GM23248 (cell line): Measurements from ENCODE around the gene CMYA5.

Experiments
- EZH2 ChIP-seq: fragments of 200-600 bp; sonication (generic); IDR thresholded peaks from 2 replicates; pipeline ENCODE4 v1.6.1; 2018; ENCODE audit warnings: antibody characterized with exemption, mild to moderate bottlenecking; ENCODE audit not compliant: insufficient read depth, poor library complexity, severe bottlenecking
- EZH2phosphoT487 ChIP-seq: fragments of 200-600 bp; sonication (generic); IDR thresholded peaks from 2 replicates; pipeline ENCODE4 v1.6.1; 2018; ENCODE audit warnings: antibody characterized with exemption, moderate library complexity, mild to moderate bottlenecking, low read depth; ENCODE audit not compliant: insufficient read depth

DNA sequence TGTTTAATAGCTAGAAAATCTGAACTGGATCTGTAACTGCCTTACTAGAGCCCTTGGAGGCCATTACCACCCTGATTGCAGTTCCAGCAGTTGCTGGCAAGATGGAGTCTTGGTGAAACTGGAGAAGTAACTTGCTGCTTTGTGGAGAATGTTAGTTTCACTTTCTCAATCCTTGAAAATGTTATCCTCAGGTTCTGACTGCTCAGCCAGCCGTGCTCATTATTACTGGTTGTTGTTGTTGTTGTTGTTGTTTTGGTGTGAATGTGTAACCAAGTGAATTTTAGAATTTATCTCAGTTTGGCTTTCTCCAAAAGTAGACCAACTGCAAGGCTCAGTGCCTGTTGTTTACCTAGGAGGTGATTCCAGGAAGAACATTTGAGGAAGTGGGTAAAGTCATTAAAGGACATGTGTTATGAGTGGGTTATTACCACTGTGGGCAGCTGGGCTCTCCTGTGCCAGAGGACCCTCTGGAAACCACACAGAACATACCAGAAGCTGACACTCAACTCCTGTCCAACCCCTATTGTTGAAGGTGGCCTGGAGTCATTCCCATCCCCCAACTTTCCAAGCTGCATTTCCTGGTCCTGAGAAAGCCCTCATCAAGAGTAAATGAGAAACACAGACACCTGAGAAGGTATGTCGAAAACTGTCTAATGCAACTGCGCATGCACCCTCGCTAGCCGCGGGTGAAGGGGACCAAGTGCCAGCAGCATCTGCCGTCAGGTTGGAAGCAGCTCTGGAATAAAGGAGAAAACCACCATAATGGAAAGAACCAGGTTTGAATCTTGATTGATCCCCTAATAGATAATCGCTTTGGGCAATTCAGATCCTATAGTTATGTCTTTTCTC lies 111.6 kb downstream of the CMYA5 start:
- TF ChIP-seq EZH2, result no peak
- TF ChIP-seq EZH2phosphoT487, result no peak
